ENCODE data around the gene SDC3.

Gene SDC3

DNA sequence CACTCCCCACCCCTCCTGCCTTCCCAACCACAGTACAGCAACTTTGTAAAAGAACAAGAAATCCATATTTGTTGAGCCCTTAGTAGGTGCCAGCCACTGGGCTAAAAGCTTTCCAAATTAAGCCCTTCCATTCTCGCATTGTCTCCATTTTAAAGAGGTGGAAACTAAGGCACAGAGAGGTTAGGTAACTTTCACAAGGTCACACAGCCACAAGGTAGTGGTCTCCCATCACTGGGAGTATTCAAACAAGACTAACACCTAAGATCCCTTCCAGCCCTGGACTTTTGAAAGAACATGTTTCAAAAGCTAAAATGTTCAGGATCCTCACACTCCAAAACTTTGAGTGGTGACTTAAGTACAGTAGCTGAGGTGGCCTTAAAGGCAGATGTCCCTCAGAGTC is 3.2 kb downstream of the SDC3 start:
- no peak overlapping the region for H3K4me3 ChIP-seq (ENCODE audit: insufficient read depth, low read depth, low read length)
- no peaks in the 10 kb centered on the region for H3K36me3 ChIP-seq (ENCODE audit: control insufficient read depth, insufficient read depth, low read length)
- peaks cover 6% of the 10 kb centered on the region for H3K27me3 ChIP-seq (ENCODE audit: control insufficient read depth, insufficient read depth, low read length, poor library complexity, severe bottlenecking)
- H3K9me3 ChIP-seq (ENCODE audit: control insufficient read depth, low read length), result no peaks in the 10 kb centered on the region
- WGBS, 2 experiments, result 80 to 98% methylated on average over 1 of the region's 1 CpG
- peaks cover 53% of the 10 kb centered on the region for H3K4me1 ChIP-seq (ENCODE audit: control insufficient read depth, insufficient read depth, low read length)
- no peak overlapping the region for H3K27ac ChIP-seq (ENCODE audit: insufficient read depth, low read depth, low read length, poor library complexity, severe bottlenecking)

DNA sequence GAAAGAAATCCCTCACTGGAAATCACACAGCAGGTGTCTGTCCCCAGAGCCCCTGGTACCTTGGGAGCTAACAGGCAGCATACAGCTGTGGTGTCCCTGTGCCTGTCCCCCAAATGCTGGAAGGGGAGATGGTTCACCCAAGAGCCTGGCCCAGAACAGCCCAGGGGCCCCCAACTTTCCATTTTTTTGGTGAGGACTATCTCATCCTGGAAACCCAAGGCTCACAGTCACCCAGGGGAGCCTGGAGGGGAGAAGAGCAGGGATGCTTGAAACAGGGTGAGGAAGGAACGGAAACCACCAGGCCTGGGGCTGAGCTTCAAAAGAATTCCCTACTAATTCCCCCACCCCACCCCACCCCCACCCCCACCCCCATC is 3.6 kb downstream of the SDC3 start:
- Histone ChIP-seq H3K36me3 (ENCODE audit: control insufficient read depth, insufficient read depth, low read length) (no peaks in the 10 kb centered on the region), H3K9me3 (ENCODE audit: control insufficient read depth, low read length) (no peaks in the 10 kb centered on the region), H3K27ac (ENCODE audit: insufficient read depth, low read depth, low read length, poor library complexity, severe bottlenecking) (no peak overlapping the region), H3K4me1 (ENCODE audit: control insufficient read depth, insufficient read depth, low read length) (peaks cover 53% of the 10 kb centered on the region), H3K4me3 (ENCODE audit: insufficient read depth, low read depth, low read length) (no peak overlapping the region), H3K27me3 (ENCODE audit: control insufficient read depth, insufficient read depth, low read length, poor library complexity, severe bottlenecking) (peaks cover 6% of the 10 kb centered on the region)
- no CpG with 5 or more reads among the region's 1 CpG for WGBS, 2 experiments

DNA sequence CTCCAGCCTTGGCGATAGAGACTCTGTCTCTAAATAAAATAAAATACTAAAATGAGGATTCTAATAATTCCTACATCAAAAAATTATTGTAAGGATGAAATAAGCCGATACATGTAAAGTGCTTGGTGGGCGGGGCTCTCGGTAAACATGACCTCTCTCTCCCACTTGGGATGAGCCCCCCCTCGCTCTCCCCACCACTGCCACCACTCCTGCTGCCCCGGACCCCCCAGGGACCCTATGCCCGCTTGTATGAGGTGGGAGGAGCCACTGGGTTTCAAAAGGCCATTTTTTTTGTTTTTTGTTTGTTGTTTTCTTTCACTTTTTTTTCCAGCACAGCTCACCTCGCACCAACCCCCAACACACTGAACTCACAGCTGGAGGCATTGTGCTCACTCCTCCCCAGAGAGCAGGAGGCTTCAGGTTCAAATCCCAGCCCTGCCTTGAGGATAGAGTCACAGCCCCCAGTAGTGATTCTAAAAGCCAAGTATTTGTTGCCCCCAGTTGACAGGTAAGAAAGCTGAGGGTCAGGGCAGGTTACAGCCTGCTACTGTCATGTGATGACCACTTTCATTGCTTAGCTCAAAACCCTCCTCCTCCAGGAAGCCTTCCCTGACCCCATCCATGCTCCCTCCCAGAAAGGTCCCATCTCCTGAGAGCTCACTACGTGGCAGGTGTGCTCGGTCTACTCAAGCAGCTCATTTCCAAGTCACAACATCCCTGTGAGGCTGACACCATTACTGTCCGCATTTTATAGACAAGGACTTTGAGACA is 4.2 kb downstream of the SDC3 start:
- 76 to 81% methylated on average over 7 to 11 of the region's 11 CpGs for WGBS, 2 experiments
- Histone ChIP-seq H3K9me3 (ENCODE audit: control insufficient read depth, low read length) (no peaks in the 10 kb centered on the region), H3K27me3 (ENCODE audit: control insufficient read depth, insufficient read depth, low read length, poor library complexity, severe bottlenecking) (peaks cover 6% of the 10 kb centered on the region), H3K27ac (ENCODE audit: insufficient read depth, low read depth, low read length, poor library complexity, severe bottlenecking) (no peak overlapping the region), H3K4me3 (ENCODE audit: insufficient read depth, low read depth, low read length) (no peak overlapping the region), H3K36me3 (ENCODE audit: control insufficient read depth, insufficient read depth, low read length) (no peaks in the 10 kb centered on the region), H3K4me1 (ENCODE audit: control insufficient read depth, insufficient read depth, low read length) (peaks cover 47% of the 10 kb centered on the region)

DNA sequence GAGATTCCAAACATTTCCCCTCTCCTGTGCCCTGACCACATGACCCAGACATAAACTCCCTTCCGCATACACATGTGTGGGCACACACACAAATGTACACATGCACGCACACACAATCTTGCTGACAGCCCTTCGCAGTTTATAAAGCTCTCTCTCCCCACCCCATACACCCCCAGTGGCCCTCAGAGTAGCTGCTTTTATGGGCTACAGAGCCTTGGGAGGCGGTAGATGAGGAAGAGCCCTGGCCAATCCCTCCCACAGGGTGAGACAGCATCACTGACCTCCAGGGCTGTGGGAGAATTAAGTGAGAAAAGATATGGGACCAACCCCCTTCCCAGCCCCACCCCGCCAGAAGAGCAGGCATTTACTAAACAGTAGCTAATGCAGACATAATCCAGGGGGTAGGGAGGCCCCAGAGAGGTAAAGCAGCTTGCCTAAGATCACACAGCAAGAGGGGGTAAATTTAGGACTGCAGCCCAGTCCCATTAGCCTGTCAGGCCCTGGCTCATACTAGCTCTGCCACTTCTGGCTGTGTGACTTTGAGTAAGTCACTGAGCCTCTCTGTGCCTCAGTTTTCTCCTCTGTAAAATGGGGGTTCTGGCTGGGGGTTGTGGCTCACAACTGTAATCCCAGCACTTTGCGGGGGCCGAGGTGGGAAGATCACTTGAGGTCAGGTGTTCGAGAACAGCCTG is 5.1 kb downstream of the SDC3 start:
- Histone ChIP-seq H3K27me3 (ENCODE audit: control insufficient read depth, insufficient read depth, low read length, poor library complexity, severe bottlenecking) (no peaks in the 10 kb centered on the region), H3K27ac (ENCODE audit: insufficient read depth, low read depth, low read length, poor library complexity, severe bottlenecking) (no peak overlapping the region), H3K9me3 (ENCODE audit: control insufficient read depth, low read length) (no peaks in the 10 kb centered on the region), H3K4me3 (ENCODE audit: insufficient read depth, low read depth, low read length) (no peak overlapping the region), H3K4me1 (ENCODE audit: control insufficient read depth, insufficient read depth, low read length) (peaks cover 41% of the 10 kb centered on the region), H3K36me3 (ENCODE audit: control insufficient read depth, insufficient read depth, low read length) (no peaks in the 10 kb centered on the region)
- 85 to 89% methylated on average over 8 of the region's 8 CpGs for WGBS, 2 experiments

DNA sequence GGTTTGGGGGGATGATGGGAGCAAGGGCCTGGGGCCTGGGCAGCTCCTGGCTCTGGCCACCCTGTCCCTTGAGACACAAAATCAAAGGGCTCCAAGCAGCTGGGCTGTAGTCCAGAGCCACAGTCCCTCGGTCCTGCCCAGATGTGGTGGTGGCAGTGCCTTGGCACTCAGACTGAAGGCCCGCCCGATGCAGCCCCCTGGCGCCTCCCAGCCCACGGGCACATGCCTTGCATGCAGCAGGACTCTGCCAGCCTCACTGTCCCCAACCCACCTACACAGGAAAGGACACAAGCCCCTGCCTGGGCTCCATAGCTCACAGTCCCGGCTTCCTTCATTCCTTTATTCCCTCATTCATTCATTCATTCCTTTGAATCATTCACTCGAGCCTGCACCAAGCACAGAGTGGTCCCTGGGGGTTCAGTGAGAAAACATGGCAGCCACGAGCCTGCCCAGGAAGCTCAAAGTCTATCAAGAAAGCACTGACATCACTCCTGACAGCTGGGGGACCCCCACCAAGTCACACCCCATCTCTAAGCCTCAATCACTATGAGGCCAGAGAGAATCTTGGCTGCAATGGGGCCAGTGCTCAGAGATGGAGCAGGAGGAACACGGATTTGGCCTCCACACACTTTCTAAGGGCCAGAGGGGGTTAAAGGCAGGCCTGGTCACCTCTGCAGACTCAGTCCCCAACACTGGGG is 5.8 kb downstream of the SDC3 start:
- Histone ChIP-seq H3K36me3 (ENCODE audit: control insufficient read depth, insufficient read depth, low read length) (no peaks in the 10 kb centered on the region), H3K27ac (ENCODE audit: insufficient read depth, low read depth, low read length, poor library complexity, severe bottlenecking) (no peak overlapping the region), H3K9me3 (ENCODE audit: control insufficient read depth, low read length) (no peaks in the 10 kb centered on the region), H3K4me1 (ENCODE audit: control insufficient read depth, insufficient read depth, low read length) (peaks cover 41% of the 10 kb centered on the region), H3K4me3 (ENCODE audit: insufficient read depth, low read depth, low read length) (no peak overlapping the region), H3K27me3 (ENCODE audit: control insufficient read depth, insufficient read depth, low read length, poor library complexity, severe bottlenecking) (no peaks in the 10 kb centered on the region)
- WGBS, 2 experiments, result 80 to 82% methylated on average over 9 of the region's 9 CpGs

DNA sequence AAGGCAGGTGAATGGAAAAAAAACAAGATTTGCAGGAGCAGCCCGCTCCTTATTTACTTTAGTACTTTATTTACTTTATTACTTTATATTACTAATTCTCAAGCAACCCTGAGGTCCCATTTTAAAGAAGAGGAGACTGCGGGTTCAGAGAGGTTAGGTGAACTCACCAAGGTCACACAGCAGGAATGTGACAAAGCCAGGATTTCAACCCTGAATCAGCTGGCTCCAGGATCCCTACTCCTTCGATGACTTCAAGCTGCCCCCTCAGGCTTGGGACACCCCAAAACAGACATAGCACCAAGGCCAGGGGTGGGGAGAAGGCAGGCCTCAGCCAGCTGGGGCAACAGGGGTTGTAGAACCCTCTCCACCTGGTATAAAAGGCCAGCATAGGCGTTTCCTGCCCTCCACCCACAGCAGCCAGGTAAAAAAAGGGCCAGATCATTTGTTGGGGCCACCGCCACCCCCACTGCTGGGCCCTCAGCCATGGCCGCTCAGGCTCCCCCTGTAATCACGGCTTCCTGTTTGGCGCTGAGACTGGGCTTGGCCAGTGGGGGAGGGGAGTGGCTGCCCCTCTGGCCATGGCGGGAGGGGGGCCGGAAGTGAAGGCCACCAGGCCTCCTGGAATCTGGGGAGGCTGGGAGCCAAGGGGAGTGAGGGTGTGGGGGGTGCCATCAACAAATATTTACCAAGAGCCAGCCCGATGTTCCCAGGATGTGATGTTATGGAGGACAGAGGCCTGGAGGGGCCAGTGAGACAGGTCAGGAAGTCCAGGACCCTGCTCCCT is 6.6 kb downstream of the SDC3 start:
- H3K27ac ChIP-seq (ENCODE audit: insufficient read depth, low read depth, low read length, poor library complexity, severe bottlenecking), result no peak overlapping the region
- H3K4me1 ChIP-seq (ENCODE audit: control insufficient read depth, insufficient read depth, low read length), result peaks cover 35% of the 10 kb centered on the region

DNA sequence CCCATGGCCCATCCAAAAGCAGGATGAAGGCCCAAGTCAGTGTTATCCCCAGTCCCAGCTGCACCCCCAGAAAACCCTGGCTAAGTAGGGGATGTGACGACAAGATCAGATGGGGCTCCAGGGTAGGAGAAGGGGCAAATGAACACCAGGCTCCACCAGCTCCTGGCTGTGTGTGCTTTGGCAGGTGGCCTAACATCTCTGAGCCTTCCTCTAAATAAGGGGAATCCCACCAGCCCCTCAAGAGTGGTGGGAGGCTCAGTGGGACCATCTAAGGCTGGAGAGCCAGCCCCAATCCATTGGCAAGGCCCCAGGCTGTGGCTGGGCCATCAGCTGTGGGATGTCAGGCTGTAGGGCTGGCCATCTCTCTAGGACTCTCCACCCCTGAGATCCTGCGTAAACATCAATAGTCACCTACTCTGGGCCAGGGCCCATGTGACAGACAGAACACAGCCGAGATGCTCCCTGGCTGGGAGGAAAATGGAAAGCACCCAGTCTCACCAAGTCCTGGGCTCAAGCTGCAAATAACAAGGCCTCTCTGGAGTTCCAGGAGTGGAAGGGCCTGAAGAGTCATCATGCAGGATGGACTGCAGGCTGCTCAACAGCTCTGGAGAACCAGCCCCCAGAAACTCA is 7.5 kb downstream of the SDC3 start:
- Histone ChIP-seq H3K9me3 (ENCODE audit: control insufficient read depth, low read length) (no peaks in the 10 kb centered on the region), H3K27me3 (ENCODE audit: control insufficient read depth, insufficient read depth, low read length, poor library complexity, severe bottlenecking) (no peaks in the 10 kb centered on the region), H3K36me3 (ENCODE audit: control insufficient read depth, insufficient read depth, low read length) (no peaks in the 10 kb centered on the region), H3K27ac (ENCODE audit: insufficient read depth, low read depth, low read length, poor library complexity, severe bottlenecking) (no peak overlapping the region), H3K4me3 (ENCODE audit: insufficient read depth, low read depth, low read length) (no peak overlapping the region), H3K4me1 (ENCODE audit: control insufficient read depth, insufficient read depth, low read length) (peaks cover 34% of the 10 kb centered on the region)
- WGBS, 2 experiments, result 80 to 90% methylated on average over 3 of the region's 3 CpGs

More for the DNA sequence above, 6.6 kb downstream of the SDC3 start:
- 76 to 78% methylated on average over 10 to 11 of the region's 11 CpGs for WGBS, 2 experiments
- H3K36me3 ChIP-seq (ENCODE audit: control insufficient read depth, insufficient read depth, low read length), result no peaks in the 10 kb centered on the region
- H3K27me3 ChIP-seq (ENCODE audit: control insufficient read depth, insufficient read depth, low read length, poor library complexity, severe bottlenecking), result no peaks in the 10 kb centered on the region
- no peaks in the 10 kb centered on the region for H3K9me3 ChIP-seq (ENCODE audit: control insufficient read depth, low read length)
- no peak overlapping the region for H3K4me3 ChIP-seq (ENCODE audit: insufficient read depth, low read depth, low read length)

DNA sequence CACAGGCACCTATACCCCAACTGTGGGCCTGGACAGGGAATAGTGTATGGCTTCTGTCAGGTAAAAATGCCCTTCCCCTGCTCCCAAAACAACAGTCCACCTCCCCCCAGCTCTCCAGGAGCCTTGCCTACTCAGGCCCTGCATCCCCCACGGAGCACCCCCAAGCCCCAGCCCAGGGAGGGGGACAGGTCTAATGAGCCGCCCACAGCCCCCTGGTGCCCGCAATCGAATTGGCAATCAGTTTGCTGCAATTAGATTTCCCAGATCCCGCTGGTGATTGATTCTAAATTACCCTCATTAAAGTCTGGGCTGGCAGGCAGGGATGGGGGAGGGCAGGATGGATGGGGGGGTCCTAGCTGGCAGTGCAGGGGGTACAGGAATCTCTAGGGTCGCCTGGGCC is 8.1 kb downstream of the SDC3 start:
- H3K36me3 ChIP-seq (ENCODE audit: control insufficient read depth, insufficient read depth, low read length), result no peaks in the 10 kb centered on the region
- H3K4me1 ChIP-seq (ENCODE audit: control insufficient read depth, insufficient read depth, low read length), result peaks cover 33% of the 10 kb centered on the region
- H3K27ac ChIP-seq (ENCODE audit: insufficient read depth, low read depth, low read length, poor library complexity, severe bottlenecking), result no peak overlapping the region
- no peaks in the 10 kb centered on the region for H3K27me3 ChIP-seq (ENCODE audit: control insufficient read depth, insufficient read depth, low read length, poor library complexity, severe bottlenecking)
- WGBS, 2 experiments, result 86% methylated on average over 6 of the region's 6 CpGs
- H3K9me3 ChIP-seq (ENCODE audit: control insufficient read depth, low read length), result no peaks in the 10 kb centered on the region
- no peak overlapping the region for H3K4me3 ChIP-seq (ENCODE audit: insufficient read depth, low read depth, low read length)

DNA sequence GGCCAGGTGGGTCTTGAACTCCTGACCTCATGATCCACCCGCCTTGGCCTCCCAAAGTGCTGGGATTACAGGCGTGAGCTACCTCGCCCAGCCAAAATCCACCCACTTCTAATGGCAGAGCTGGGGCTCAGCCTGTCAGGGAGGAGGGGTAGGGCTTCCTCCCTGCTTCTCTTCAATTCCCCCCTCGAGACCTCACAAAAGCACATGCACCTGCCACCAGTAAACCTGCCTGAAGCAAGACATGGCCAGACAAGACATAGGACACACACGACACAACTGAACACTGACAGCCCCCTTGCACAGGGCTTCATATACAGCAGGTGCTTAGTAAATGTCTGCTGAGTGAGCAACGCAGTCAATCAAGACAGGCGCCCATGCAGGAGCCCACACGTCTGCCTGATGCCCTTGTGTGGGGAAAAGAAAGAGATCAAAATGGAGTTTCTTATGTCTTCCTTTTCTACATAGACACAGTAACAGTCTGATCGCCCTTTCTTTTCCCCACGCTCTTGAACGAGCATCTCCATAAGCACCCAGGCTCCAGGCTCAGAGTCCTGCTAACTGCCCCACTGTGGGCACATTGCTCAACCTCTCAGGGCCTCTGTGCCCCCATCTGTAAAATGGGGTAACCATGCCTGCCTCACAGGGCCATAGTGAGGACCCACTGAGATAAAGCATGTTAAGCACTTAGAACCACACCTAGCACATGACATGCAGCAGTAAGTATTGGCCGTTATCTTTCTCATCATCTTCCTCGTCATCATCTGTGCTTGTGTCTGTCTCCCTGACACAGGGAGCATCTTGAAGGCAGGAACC is 8.8 kb downstream of the SDC3 start:
- Histone ChIP-seq H3K4me1 (ENCODE audit: control insufficient read depth, insufficient read depth, low read length) (peaks cover 34% of the 10 kb centered on the region), H3K27ac (ENCODE audit: insufficient read depth, low read depth, low read length, poor library complexity, severe bottlenecking) (no peak overlapping the region), H3K4me3 (ENCODE audit: insufficient read depth, low read depth, low read length) (no peak overlapping the region), H3K9me3 (ENCODE audit: control insufficient read depth, low read length) (no peaks in the 10 kb centered on the region), H3K27me3 (ENCODE audit: control insufficient read depth, insufficient read depth, low read length, poor library complexity, severe bottlenecking) (no peaks in the 10 kb centered on the region), H3K36me3 (ENCODE audit: control insufficient read depth, insufficient read depth, low read length) (no peaks in the 10 kb centered on the region)
- WGBS, 2 experiments, result 85 to 87% methylated on average over 13 of the region's 13 CpGs

Data from ectodermal cell (in vitro differentiated cells).